ENCODE measurements around the gene TNFRSF13B.
A peak's percentile ranks its signal among the peaks of the same experiment; 100 is the strongest.
"Not testable (repeated sequence)": the region's sequence is repeated elsewhere in the genome, so short reads cannot be mapped to it uniquely, and the experiment has no call there.

Gene TNFRSF13B

GRCh38 chr17:17004997-17005614 is 33.2 kb upstream of the TNFRSF13B start:
- not testable (repeated sequence) for DNase-seq (ENCODE audit: low spot score)

GRCh38 chr17:17004251-17004996 is 32.5 kb upstream of the TNFRSF13B start:
- no peak for DNase-seq (ENCODE audit: low spot score)

DNA sequence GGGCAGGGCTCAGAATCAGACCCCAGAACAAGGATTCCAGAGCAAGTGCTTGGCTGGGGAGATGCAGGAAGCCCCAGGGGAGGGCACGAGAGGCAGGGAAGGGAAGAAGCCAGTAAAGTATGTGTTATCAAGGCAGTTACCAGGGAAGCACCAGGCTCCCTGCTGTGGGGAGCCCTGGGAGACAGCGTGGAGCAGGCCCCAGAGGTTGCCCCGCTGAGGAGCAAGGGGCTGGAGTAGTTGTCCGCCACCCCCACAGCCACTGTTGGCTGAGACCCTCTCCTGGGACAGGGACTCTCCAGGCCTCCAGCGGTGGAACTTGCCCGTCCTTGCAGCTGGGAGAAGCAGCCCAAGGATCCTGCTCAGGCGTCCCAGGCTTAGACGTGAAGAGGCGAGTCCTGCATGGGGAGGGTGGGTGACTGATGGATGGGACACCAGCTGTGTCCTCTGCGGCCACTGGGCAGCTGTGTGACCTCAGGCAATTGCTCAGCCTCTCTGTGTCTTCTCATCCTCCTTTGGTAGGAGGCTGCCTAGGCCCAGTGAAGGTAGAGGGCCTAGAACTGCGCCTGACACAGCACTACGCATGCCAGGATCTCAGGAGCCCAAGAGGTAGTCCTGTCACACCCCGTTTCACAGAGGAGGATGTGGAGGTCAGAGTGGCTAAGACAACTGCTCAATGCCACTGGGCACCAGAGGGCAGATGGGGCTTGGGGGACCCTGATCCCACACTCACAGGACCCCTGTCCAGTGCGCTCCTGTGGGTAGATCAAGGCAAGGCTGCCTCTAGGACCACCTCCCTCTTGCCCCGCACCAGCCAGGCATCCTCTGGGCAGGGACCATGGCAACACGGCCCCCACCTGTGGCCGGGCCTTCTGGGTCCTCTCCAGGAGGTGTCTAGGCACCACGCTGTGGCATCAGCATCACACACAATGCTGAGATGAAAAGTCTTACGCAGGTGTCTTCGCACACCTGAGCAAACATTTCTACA is 31.1 kb upstream of the TNFRSF13B start:
- DNase-seq (ENCODE audit: low spot score), result not testable (repeated sequence)

GRCh38 chr17:17001874-17002520 is 30.1 kb upstream of the TNFRSF13B start:
- peak; percentile 73 for DNase-seq (ENCODE audit: low spot score)

DNA sequence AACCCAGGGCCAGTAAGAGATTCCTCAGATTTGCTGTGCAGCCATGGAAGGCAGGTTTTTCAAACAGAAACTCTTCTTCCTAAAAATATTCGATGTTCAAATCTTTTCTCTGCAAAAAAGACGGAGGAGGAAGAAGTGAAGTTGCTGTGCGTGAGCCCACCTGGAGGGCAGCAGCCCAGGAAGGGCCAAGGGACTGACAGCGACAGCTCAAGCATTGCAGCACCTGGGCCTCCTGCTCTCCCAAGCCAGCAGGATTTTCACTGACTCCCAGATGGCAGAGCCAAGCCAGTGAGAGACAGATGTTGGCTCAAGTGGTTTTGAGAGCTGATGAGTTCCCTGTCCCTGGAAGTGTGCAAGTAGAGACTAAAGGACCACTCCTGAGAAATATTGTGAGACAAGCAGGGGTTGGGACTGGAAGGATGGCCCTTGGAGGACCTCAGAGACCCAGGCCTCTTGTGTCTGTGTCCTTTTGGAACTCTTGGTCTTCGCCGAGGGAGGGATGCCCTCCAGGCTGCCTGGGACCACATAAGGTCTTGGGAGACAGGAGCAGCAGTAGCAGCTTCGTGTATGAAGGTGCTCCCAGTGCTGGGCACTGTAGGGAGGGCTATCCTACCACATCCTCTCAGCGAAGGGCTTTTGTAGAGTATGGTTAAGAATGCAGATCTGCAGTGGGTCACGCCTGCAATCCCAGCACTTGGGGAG is 29.3 kb upstream of the TNFRSF13B start:
- no peak for DNase-seq (ENCODE audit: low spot score)

DNA sequence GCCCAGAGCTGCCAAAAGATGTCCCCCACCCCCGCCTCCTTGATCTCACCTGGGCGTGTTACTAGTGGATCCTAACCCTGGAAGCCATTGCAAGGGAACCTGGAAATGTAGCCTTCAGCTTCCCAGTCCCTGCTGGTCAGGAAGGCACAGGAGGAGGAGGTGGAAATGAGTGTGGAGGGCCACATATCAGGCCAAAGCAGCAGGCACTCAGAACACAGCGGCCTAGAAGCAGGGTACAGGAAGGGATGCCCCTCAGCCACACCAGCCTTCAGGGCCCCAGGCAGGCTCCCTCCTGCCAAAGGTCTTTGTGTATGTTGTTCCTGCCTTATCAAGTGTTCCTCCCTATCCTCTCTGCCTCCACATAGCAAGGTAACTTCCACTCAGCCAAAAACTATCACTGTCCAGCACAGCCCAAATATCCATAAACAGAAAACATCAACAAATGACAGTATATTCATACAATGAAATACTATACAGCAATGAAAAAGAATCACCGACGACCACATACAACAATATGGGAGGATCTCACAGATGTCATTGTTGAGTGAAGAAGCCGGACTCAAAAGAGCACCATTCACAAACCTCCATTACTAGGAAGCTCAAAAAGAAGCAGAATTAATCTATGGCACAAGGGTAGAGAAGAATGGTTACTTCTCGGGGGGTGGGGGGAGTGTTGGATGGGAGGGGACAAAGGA is 28.2 kb upstream of the TNFRSF13B start:
- no peak for DNase-seq (ENCODE audit: low spot score)

DNA sequence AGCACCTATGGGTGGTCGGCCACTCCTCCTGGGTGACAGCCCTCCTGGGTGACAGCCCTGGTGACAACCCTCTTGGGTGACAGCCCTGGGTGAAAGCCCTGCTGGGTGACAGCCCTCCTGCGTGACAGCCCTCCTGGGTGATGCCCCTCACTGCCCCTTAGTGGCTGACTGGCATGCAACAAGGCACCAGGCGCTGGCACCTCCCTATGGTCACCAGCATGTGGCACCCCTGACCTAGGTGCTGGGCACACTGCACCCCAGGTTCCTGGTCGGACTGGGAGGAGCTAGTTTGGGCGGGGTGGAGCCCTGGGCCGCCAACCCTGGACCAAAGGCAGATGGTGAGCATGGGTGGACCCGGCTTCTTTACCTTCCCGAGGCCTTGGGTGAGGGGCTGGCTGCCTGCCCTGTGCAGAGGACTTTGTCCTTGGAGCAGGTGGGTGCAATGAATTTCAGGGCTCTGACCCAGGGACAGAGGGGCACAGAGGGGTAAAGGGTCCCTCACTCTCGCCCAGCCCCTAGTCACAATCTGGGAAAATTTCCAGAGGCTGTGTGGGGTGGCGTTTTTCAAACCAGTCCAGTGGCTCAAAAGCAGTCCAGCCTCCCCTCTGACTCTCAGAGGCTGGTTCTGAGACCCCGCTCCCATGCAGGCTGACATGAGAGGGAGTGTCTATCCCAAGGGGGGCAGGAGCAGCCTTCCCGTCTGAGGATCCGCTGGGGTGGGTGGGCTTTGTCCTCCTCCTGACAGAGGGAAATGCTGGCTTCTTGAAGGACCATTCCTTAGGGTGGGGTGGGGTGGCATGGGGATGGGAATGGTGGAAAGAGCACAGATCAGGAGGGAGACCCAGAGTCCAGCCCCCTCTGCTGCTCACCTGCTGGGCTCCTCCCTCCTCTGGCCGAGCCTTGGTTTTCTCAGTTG is 25.9 kb upstream of the TNFRSF13B start:
- DNase-seq (ENCODE audit: low spot score), result no peak

DNA sequence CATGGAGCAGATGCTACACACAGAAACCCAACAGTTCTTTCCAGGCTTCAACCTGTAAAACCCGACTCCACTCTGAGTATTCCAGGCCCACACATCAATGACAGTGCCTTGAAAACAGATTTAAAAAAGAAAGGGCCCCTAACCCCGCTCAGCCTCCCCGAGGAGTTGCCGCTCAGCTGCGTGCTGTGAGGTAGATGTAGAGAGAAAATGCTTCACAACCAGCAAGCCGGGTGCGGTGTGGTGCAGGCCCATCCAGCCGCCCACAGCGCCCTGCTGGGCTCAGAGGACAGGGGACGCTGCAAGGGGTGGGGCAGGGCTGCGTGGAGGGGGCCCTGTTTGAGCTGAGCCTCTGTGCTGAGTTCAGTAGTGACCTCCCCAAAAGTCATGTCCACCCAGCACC is 24.8 kb upstream of the TNFRSF13B start:
- DNase-seq (ENCODE audit: low spot score), result not testable (repeated sequence)

DNA sequence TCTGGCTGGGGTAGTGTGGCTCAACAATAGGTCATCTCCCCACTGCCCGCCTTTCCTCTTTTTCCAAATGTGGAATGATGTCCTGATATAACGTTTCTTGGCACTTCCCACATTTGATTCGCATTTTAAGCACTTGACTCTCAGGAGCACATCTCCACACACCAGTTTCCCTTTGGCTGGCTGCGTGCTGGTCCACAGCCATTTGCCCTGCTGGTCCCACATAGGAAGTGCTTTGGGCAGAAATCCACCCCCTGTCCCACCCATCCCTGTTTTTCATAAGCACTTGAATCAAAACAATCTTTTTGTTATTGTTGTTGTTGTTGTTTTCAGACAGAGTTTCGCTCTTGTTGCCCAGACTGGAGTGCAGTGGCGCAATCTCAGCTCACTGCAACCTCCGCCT is 24.0 kb upstream of the TNFRSF13B start:
- DNase-seq (ENCODE audit: low spot score), result no peak

GRCh38 chr17:16994631-16995030 is 22.7 kb upstream of the TNFRSF13B start:
- DNase-seq (ENCODE audit: low spot score), result no peak

DNA sequence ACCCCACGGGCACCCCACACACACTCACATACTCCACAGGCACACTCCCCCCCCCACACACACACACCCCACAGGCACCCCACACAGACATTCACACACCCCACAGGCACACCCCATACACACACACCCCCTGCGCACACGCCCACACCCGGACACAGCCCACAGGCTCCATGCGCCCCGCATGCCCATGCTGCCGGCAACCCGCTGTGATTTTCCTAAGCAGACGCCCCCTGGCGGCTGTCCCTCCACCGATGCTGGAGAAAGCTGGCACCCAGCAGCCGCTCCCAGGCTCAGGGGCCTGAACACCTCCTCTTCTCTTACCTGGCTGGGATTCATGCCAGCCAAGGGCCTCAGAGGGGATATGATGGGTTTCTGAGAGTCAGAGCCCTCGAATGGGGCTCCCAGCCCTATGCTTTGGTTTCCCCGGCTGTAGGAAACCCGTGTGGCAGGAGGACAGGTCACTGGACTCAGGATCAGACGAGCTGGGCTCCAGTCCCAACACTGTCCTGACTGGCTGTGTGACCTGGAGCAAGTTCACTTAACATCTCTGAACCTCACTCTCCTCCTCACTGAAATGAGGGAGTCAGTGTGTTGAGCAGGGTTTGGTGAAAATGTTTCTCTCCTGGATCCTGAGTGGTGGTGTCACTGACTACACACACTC is 19.6 kb upstream of the TNFRSF13B start:
- peak; percentile 75 for DNase-seq (ENCODE audit: low spot score)

DNA sequence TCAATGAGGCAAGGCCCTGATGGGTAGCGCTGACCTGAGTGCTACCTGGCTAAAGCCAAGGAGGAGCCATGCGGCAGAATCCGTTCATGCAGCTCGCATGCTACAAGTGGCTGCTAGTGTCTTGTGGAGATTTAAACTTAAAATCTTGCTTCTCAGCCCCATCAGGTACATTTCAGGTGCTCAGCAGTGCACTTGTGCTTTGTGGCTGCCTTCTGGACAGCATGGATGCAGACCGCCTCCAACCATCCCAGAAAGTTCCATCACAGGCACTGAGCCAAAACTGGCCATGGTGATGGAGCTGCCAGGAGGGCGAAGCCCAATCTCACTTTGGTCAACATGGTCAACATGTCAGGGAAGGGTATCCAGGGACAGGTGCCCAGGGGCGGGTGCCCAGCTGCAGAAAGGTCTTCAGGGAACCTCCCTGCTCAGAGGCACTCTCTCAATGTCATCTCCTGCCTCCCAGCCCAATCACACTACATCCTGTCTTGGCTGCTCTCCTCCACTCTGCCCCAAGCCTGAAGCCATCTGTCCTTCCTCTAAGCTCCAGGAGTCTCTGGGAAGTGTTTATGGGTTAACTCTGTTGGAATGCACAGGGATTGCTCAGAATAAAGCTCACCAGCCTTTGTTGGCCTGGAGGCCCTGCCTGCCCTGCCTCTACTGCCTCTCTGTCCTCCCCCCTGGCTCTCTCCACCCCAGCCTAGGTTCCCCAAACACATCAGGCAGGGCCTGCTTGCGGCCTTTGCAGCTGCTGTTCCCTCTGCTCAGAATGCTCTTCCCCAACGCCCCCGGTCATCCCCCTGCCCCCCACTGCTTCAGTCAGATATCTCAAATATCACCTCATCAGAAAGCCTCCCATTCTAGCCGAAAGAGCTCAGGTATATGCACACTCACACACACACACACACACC is 18.3 kb upstream of the TNFRSF13B start:
- DNase-seq (ENCODE audit: low spot score), result peak; percentile 35

GRCh38 chr17:16989230-16989952 is 17.5 kb upstream of the TNFRSF13B start:
- no peak for DNase-seq (ENCODE audit: low spot score)

- DNase-seq (ENCODE audit: low spot score), result no peak
Observed at GRCh38 chr17:16988749-16989229, 16.9 kb upstream of the TNFRSF13B start.

DNA sequence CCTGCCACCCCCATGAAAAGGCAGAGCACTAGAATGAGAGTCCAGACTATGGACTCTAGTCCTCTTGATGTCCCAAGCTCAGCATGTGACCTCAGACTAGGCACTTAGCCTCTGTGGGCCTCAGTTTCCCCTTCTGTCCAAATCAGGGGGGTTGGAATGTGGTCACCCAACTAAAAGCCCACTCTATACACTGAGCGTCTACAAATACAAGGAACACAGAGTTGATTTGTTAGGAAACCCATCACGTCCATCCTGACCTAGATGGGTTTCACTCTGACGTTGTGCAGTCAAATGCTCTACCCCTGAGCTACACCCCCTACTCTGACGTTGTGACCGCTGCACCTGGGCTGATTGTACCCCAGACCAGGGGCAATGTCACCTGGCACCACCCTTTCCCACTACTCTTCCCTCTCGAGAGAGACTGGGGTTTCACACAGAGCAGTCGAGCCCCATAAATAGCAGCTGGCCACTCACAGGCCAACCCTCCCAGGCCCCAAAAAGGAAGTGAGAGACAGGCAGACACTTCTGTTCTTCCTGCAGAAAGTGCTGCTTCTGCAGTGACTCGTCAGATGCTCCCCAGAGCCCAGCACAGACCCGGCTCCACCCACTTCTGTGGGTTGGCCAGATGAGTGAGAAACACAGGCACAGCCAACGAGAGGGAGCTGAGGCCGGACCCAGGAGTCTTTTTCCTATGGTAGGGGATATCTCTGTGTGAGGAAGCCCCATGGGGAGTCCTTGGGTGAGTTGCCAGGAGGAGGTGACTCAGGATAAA is 16.1 kb upstream of the TNFRSF13B start:
- peak; percentile 88 for DNase-seq (ENCODE audit: low spot score)

- DNase-seq (ENCODE audit: low spot score), result no peak
Observed at GRCh38 chr17:16987066-16987829, 15.3 kb upstream of the TNFRSF13B start.
